PC-9 (cell line): ENCODE measurements around the gene SH2D1B. TPM values are rescaled to one million over a fixed set of nuclear protein-coding genes. Genes with fewer than 3 reads are reported as not detected.

ENCODE experiments used
- BruUV-seq: library from RNA; stranded (reverse); fragments of 400-500 nt; replicated peaks from 2 replicates; lab custom pipeline; 2021; lab: Mats Ljungman, UMichigan
- CTCF ChIA-PET: fragments of 300-600 bp; sonication (Branson Sonifier 250); formaldehyde crosslinking; loops from one replicate; lab custom pipeline; 2022; ENCODE audit warnings: antibody characterized with exemption; lab: Charles Lee
- POLR2A ChIA-PET: fragments of 300-600 bp; sonication (Branson Sonifier 250); formaldehyde crosslinking; loops from one replicate; lab custom pipeline; 2022; ENCODE audit warnings: antibody characterized with exemption; ENCODE audit not compliant: unreplicated experiment; lab: Charles Lee
- DNase-seq, 2 experiments: peaks; one replicate each; pipeline versions ENCODE4 v3.0.0 to v3.0.0-alpha.2; 2015 to 2022; ENCODE audit warnings: mixed read lengths in 1 of 2
- H2AFZ ChIP-seq: fragments of 200-600 bp; sonication (generic); 2 replicates; pipeline ENCODE4 v1.8.1; 2017; ENCODE audit warnings: antibody characterized with exemption
- H3F3A ChIP-seq: fragments of 200-600 bp; sonication (generic); 2 replicates; pipeline ENCODE4 v1.8.1; 2017; ENCODE audit warnings: antibody characterized with exemption, mild to moderate bottlenecking, low read depth; ENCODE audit not compliant: insufficient read depth
- H3K27ac ChIP-seq: fragments of 200-600 bp; sonication (generic); 2 replicates; pipeline ENCODE4 v1.6.1; 2016; ENCODE audit warnings: mixed run types
- H3K27me3 ChIP-seq: fragments of 200-600 bp; sonication (generic); 2 replicates; pipeline ENCODE4 v1.6.1; 2016; ENCODE audit warnings: low read depth, mixed run types; ENCODE audit not compliant: insufficient read depth
- H3K36me3 ChIP-seq: fragments of 200-600 bp; sonication (generic); 2 replicates; pipeline ENCODE4 v1.6.1; 2016; ENCODE audit warnings: low read depth, mixed run types
- H3K4me1 ChIP-seq: fragments of 200-600 bp; sonication (generic); replicated peaks from 2 replicates; pipeline ENCODE4 v1.6.1; 2016; ENCODE audit warnings: mixed run types; ENCODE audit not compliant: insufficient read depth
- H3K4me2 ChIP-seq: fragments of 200-600 bp; sonication (generic); 2 replicates; pipeline ENCODE4 v1.6.1; 2017; ENCODE audit warnings: mixed run types
- H3K4me3 ChIP-seq: fragments of 200-600 bp; sonication (generic); 2 replicates; pipeline ENCODE4 v1.6.1; 2016; ENCODE audit warnings: mixed run types
- H3K79me2 ChIP-seq: fragments of 200-600 bp; sonication (generic); 2 replicates; pipeline ENCODE4 v1.6.1; 2017; ENCODE audit warnings: low read depth, mixed run types
- H3K9me2 ChIP-seq: fragments of 200-600 bp; sonication (generic); 2 replicates; pipeline ENCODE4 v1.8.1; 2017; ENCODE audit warnings: mild to moderate bottlenecking; ENCODE audit not compliant: insufficient read depth
- H3K9me3 ChIP-seq: fragments of 200-600 bp; sonication (generic); 2 replicates; pipeline ENCODE4 v1.8.1; 2016; ENCODE audit warnings: low read depth; ENCODE audit not compliant: insufficient read depth
- H4K20me1 ChIP-seq: fragments of 200-600 bp; sonication (generic); 2 replicates; pipeline ENCODE4 v1.8.1; 2017; ENCODE audit not compliant: insufficient read depth
- EZH2 ChIP-seq: fragments of 200-600 bp; sonication (generic); IDR thresholded peaks from 2 replicates; pipeline ENCODE4 v1.8.0; 2017; ENCODE audit warnings: antibody characterized with exemption, low read depth
- intact Hi-C: fragments of 100-400 bp; cut with micrococcal nuclease; formaldehyde crosslinking; loops from one replicate; pipeline ENCODE4 v1.10.0; 2022; ENCODE audit not compliant: unreplicated experiment
- total RNA-seq: library from RNA; stranded (reverse); gene quantifications from 2 replicates; pipeline ENCODE4 v1.2.3, GENCODE V29; 2021
- TF ChIP-seq, protein P1 (sequence below): fragments of 200-600 bp; sonication (generic); conservative IDR thresholded peaks from 2 replicates; pipeline ENCODE4 v1.6.1; 2017; ENCODE audit warnings: mixed run types, antibody characterized with exemption, mild to moderate bottlenecking, moderate library complexity

SH2D1B gene
- total RNA-seq, 1 experiment from 2014 or later, result not detected

DNA sequence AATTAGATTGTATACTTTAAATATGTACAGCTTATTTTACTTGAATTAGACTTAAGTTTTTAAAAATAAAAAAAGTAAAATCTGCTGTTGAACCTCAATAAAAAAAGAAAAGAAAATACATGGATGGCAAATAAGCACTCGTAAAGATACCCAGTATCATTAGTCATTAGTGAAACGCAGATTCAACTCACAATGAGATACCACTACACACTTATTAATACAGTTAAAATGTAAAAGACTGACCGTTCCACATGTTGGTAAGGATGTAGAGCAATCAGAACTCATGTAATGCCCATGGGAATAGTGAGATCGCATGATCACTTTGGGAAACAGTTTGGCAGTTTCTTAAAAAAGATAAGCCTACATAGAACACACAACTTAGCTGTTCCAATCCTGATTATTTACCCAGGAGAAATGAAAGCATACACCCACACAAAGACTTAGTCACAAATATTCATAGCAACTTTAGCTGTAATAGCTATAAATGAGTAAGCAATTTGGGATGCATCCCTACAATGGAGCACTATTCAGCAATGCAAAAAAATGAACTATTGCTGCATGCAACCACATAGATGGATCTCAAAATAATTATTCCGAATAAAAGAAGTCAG, 7.3 kb downstream of the SH2D1B start:
- no peaks in the 10 kb centered on the region for H3K36me3 ChIP-seq
- no peak overlapping the region for H2AFZ ChIP-seq
- peaks cover 9% of the 10 kb centered on the region; the same call in 1 of the 2 replicates for H3K4me1 ChIP-seq
- no peaks in the 10 kb centered on the region; the same call in 1 of the 2 replicates for H3K9me2 ChIP-seq
- no TSS peak for BruUV-seq
- POLR2A ChIA-PET, result interaction anchor here (0.5 kb wide), 1 partner anchor 16 kb away, joined by 6 read pairs; no protein-coding TSS in a partner anchor
- no peak overlapping the region for H3K27ac ChIP-seq
- intact Hi-C loops, result no loop called here
- CTCF ChIA-PET, result no interaction called here
- H3K9me3 ChIP-seq, result no peaks in the 10 kb centered on the region; the same call in 1 of the 2 replicates
- H4K20me1 ChIP-seq, result no peaks in the 10 kb centered on the region
- no peak overlapping the region for H3K4me2 ChIP-seq
- H3K4me3 ChIP-seq, result no peak overlapping the region
- no peak for TF ChIP-seq EZH2
- H3K79me2 ChIP-seq, result no peaks in the 10 kb centered on the region
- H3F3A ChIP-seq, result no peaks in the 10 kb centered on the region
- no peak for DNase-seq
- H3K27me3 ChIP-seq, result no peaks in the 10 kb centered on the region

DNA sequence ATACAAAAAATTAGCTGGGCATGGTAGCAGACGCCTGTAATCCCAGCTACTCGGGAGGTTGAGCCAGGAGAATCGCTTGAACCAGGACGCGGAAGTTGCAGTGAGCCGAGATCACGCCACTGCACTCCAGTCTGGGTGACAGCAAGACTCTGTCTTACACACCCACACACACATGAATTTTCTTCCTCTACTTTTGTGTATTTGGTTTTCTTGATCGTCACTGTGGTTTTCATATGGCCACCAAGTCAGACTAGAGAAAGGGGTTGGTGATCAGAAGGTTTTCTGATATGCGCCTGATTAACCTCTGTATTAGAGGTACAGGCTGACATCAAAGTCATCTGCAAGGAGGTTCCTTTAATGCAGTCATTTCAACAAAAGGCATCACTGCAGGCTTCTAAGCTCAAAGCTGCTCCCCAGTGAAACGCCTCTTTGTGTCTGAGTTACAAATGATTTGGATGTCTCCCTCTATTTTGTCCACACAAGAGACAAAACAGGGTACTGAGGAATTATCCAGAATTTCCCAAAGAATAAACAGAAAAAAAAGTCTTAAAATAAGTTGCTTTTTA, 11.1 kb downstream of the SH2D1B start:
- no peak overlapping the region for H3K4me2 ChIP-seq
- no peak for TF ChIP-seq EZH2
- TF ChIP-seq, protein P1, sequence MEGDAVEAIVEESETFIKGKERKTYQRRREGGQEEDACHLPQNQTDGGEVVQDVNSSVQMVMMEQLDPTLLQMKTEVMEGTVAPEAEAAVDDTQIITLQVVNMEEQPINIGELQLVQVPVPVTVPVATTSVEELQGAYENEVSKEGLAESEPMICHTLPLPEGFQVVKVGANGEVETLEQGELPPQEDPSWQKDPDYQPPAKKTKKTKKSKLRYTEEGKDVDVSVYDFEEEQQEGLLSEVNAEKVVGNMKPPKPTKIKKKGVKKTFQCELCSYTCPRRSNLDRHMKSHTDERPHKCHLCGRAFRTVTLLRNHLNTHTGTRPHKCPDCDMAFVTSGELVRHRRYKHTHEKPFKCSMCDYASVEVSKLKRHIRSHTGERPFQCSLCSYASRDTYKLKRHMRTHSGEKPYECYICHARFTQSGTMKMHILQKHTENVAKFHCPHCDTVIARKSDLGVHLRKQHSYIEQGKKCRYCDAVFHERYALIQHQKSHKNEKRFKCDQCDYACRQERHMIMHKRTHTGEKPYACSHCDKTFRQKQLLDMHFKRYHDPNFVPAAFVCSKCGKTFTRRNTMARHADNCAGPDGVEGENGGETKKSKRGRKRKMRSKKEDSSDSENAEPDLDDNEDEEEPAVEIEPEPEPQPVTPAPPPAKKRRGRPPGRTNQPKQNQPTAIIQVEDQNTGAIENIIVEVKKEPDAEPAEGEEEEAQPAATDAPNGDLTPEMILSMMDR, result no peak
- no peaks in the 10 kb centered on the region for H3K9me2 ChIP-seq
- DNase-seq, result no peak
- H4K20me1 ChIP-seq, result no peaks in the 10 kb centered on the region
- H3K9me3 ChIP-seq, result no peaks in the 10 kb centered on the region; the same call in 1 of the 2 replicates
- H3K79me2 ChIP-seq, result no peaks in the 10 kb centered on the region
- H3K27ac ChIP-seq, result no peak overlapping the region
- H3K27me3 ChIP-seq, result no peaks in the 10 kb centered on the region
- no peaks in the 10 kb centered on the region for H3K36me3 ChIP-seq
- no peaks in the 10 kb centered on the region for H3F3A ChIP-seq
- peaks cover 4% of the 10 kb centered on the region; the same call in 1 of the 2 replicates for H3K4me1 ChIP-seq
- POLR2A ChIA-PET, result no interaction called here
- intact Hi-C loops, result no loop called here
- H2AFZ ChIP-seq, result no peak overlapping the region
- no TSS peak for BruUV-seq
- no peak overlapping the region for H3K4me3 ChIP-seq
- CTCF ChIA-PET, result no interaction called here

DNA sequence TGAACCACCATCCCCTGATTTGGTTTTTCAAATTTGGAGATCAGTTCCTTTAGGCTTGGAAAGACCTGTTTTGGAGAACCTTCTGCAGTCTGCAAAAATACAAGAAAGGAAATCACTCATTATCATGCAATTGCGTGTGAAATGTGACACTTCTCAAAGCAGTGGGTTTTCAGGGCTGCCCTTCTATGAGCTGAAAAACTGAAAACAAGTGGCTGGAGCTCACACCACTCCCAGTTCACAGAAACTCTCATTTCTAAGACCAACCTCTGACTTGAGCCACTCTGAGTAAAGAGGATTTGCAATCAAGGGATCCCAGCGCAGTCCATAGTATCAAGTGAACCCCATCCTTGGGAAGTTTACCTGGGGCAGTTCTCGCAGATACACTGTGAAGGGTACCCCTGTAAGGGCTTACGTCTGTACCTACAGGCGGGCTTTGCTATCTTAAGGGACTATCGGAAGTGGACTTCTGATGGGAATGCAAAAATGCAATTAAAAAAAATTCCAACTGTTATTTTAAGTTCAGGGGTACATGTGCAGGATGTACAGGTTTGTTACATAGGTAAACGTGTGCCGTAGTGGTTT, 12.8 kb downstream of the SH2D1B start:
- Histone ChIP-seq H3K4me3 (no peak overlapping the region), H3K36me3 (no peaks in the 10 kb centered on the region), H3F3A (no peaks in the 10 kb centered on the region), H3K79me2 (no peaks in the 10 kb centered on the region), H2AFZ (no peak overlapping the region), H4K20me1 (no peaks in the 10 kb centered on the region), H3K27me3 (no peaks in the 10 kb centered on the region), H3K4me1 (no peaks in the 10 kb centered on the region), H3K9me2 (no peaks in the 10 kb centered on the region), H3K4me2 (no peak overlapping the region), H3K9me3 (no peaks in the 10 kb centered on the region), H3K27ac (no peak overlapping the region)
- no peak for DNase-seq
- ChIA-PET CTCF (no interaction called here), POLR2A (no interaction called here)
- TF ChIP-seq EZH2, result no peak
- TF ChIP-seq, protein P1, result no peak
- no TSS peak for BruUV-seq
- intact Hi-C loops, result no loop called here
